HG03565 (cell line): ENCODE measurements around the gene SH3GLB1.

Source experiments
- ATAC-seq: cut with Tn5 transposase; IDR thresholded peaks from one replicate; pipeline ENCODE4 v1.9.1; 2021; ENCODE audit warnings: mild to moderate bottlenecking, moderate library complexity; ENCODE audit not compliant: unreplicated experiment

The SH3GLB1 gene

DNA sequence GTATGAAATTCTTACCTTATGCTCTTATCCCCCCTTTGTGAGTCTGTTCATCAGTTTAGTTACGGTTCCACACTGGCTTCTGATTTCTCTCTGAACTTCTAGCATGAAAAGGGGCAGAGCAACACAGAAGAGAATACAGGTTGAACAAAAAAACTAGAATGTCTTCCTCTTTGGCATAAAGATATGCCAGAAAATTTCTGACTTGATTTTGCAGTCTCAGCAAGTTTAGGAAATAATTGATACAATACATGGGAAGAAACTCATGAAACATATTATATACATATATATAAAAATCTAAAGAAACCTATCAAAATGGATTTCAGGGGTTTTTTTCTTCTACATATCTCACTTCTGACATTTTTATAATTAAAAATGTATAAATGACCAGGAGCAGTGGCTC lies 27.0 kb downstream of the SH3GLB1 start:
- ATAC-seq, result no peak

DNA sequence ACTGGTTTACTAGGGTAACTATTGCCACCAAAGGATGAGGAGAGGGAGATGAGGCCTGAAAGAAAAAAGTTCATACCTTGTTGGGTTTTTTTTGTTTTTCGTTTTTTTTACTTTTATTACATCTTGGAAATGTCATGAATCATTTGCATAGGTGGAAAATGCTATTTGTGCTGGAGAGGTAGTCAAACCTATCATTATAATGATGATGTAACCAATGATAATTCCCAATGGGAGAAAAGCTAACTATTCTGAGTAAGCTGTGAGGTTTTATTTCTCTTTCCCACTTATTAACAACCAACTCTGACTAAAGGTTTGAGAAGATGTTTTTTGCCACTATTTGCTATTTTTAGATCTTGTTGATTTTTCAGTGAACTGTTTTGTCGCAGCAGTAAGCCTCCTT lies 29.0 kb downstream of the SH3GLB1 start:
- no peak for ATAC-seq

DNA sequence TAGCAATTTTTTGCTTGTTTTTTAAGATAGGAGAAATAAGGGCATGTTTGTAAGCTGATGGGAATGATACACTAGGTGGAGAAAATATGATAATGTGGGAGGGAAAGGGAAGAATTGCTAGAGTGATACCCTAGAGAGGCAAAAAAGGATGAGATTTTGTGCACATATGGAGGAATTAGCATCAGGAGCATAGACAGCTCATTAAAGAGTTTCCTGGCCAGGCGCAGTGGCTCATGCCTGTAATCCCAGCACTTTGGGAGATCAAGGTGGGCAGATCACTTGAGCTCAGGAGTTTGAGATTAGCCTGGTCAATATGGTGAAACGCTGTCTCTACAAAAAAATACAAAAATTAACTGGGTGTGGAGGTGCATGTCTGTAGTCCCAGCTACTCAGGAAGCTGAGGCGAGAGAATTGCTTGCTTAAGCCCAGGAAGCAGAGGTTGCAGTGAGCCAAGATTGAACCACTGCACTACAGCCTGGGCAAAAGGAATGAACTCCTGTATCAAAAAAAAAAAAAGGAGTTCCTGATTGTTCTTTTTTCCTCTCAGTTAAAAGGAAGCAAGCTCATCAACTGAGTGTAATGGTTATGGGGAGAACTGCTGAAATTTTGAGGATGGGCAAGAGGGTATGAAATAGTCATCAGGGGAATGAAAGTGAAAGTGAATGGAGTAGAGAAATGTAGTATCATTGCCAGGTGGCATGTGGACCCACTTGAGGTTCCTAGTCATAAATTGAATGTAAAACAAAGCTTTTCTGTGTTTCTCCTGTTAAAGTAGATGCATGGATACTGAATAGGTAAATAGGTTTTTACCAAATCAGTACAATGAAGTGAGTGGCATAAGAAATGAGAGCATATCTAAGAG lies 35.5 kb downstream of the SH3GLB1 start:
- peak; percentile 71 for ATAC-seq

DNA sequence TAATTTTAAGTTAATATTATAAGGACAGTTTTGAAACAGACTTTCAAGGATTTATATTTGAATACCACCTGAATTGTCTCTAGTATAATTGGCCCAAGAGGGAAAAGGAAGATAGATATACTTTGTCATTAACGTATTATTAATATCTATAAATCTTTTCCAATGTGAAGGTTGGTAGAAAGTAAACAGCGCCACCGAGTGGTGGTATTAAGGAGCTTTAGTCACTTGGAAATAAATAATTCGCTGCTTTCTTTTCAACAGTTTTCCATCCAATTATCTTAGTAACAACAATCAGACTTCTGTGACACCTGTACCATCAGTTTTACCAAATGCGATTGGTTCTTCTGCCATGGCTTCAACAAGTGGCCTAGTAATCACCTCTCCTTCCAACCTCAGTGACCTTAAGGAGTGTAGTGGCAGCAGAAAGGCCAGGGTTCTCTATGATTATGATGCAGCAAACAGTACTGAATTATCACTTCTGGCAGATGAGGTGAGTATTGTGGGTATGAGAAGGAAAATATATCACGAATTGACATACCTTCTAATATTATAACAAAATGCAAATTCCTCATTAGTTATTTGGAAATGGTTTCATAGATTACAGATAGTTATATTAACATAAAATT lies 37.7 kb downstream of the SH3GLB1 start:
- ATAC-seq, result no peak

DNA sequence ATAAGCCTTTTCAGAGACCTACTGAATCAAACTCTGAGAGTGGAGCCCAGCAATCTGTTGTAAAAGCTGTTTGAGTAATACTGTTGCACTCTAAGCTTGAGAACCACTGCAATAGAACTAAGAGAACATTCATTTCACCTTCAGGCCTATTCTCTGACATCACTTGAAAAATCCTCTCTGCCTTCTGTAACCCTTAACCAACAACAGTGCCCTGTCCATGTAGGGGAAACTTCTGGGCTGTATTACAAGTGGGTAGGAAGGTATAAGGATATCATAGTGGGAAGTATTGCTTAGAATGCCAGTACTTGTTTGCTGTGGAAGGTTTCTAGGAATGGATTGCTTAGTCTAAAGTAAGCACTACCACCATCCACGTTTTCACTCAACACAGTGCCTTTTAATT lies 42.9 kb downstream of the SH3GLB1 start:
- no peak for ATAC-seq

DNA sequence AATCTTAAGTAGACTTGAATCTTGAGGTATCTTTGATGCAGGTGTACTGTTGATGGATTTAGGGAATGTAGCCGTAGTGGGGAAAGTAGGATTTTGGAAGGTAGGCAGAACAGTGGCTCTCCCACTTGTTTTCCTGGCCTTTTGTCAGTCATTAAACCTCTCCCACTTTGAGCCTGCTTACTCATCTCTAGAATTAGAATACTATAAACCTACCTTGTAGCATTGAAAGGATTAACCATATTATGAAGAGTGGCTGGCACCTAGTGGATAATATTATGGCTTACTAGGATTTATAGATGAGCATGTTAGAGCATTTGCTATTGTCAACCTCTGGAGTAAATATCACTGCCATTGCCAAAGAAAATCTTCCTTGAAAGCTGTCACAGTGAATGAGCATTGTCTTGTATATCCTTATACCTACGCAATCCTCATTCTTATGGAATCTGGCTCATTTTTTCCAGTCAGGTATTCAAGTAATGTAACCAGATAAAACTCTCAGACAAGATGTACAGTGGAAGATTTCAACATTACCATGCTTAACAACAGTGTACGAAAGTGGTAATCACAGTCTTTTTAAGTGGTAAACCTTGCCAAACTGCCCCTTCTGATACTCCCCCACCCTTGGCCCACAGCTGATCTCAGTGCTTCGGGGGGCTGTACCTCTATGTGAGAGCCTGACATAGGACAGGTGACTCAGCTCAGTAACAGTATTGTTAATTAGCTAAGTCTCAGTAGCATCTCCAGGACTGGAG lies 44.4 kb downstream of the SH3GLB1 start:
- no peak for ATAC-seq

DNA sequence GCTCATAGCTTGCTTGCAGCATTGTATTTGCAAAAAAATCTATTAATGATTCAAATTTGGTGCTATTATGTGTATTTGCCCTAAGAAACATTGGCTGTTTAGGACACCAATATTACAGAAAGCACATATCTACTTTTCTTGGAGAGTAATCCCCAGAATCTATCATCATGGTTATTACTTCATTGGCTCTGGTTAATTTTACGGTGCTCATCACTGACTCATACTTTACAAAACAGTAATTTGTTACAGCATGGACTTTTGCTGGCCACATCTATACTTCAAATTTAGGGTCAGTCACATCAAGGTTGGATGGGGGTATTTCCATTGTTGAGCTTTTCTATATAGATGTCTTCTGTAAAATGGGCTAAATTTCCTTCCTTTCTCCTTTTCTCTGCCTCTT lies 45.7 kb downstream of the SH3GLB1 start:
- ATAC-seq, result no peak

DNA sequence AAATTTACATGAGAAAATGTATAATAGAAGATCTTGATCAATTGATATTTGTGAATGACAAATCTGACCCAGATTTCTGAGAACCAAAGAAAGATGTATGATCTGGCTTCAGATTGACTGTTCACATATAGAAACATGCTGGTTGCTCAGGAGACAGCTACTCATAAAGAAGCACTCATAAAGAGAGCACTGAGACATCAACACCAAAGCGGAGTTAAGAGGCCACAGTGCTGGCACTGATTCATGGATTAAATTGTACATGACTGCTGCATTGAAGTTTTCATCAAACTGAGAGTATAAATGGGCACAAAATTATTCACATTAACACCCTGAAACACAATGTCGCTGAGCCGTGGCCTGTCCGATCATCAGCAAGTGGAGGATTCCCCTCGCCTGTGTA lies 46.2 kb downstream of the SH3GLB1 start:
- no peak for ATAC-seq

DNA sequence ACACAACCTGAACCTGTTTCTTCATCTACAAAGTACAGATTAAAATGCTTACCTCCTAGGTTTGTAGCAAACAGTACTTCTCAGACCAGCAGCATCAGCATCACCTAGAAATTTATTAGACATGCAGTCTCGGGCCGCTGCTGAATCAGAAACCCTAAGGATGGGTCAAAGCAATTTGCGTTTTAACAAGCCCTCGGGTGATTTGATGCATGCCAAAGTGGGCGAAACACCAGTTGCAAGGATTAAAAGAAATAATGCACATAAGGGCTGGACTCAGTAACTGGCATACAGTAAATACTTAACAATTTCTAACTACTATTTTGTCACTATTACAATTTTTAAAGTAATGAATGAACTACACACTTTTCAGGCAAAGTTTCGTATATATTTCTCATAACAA lies 47.5 kb downstream of the SH3GLB1 start:
- no peak for ATAC-seq

DNA sequence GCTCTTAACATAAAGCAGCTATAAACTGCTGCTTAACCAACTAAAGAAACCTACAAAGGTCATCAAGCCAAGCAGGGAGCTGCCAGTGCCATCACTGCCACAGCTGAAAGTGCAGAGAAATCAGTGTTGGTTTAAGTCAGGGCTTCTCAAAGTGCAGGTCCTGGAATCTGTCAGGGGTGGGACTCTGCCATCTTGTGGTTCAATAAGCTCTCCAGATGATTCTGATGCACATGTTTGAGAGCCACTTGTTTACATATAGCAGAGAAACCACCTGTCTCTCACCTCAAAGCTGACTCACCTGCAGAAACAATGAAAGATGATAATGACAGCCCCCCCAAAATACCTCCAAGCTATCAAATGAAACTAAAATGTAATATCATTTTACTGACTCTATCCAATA lies 49.3 kb downstream of the SH3GLB1 start:
- ATAC-seq, result no peak

DNA sequence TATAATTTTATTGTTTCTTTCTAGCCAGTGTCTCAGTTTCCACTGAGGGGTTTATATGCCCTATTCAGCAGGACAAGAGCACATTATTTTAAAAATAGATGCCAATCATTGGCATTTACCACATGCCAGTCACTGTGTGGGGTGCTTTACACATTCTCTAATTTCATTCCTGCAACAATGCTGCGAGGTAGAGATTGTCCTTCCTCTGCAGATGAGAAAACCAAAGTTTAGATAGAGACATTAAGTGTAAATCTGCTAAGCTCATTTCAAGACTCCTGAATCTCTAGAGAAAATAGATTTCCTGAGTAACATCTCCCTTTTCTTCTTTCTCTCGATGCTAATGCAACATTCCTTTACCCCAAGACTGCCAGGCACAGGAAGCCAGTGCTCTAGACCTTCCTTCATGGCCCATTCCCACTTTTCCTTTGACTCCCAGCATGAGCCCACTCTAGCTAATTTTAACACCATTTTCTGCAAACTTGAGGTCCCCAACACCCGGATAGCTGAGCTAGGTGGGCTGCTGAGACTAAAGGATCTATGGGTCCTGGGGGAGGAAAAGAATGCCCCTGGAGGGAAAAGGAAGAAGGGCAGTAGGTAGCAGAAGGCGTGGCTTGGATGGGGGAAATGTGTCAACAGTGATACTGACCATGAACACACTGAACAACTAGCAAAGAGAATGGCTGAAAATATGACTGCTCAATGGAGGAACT lies 50.0 kb downstream of the SH3GLB1 start:
- no peak for ATAC-seq

DNA sequence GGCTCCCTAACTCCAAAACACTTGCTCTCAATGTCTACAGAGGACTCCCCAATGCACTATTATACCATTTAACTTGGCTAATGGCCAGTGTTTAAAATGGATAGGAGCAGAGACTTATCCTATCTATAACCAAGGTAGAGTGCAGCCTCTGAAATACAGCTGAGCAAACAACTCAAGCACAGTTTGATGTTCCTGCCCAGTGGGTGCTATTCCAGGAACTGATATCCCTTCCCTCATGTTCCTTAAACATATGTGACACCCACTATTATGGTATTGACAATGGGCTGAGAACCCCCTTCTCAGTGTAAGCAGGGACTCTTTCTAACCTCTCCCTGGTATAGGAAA lies 51.7 kb downstream of the SH3GLB1 start:
- no peak for ATAC-seq

DNA sequence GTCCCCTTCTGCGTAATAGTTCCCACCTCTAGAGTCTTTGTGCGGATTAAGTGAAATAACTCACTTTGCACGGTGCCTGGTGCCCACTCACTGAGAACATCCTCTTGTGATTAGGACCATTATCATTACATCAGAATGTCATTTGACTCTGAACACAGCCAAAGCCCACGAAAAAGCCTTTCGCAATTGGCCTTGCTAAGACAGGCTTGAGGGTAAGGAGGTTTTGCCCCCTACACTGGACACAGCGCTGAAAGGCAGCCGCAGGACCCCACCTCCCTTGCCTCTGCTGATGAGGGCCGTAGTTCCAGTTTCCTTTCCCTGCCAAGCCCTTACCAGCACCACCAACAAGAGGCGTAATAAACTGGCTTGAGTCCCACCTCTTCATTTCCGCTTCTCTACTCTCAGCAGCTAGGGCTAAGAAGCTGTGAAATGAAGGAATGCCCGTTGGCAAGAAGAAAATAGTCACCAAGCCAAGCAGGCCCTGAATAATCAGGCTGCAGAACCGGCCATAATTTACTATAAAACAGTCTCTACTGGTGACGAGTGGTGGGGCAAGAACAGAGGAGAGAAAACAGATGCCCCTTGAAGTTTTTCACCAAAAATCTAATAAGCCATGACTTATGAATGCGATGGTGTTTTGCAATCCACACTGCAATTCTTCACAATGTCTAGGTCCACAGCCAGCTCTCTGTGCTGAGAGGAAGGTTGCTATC lies 53.1 kb downstream of the SH3GLB1 start:
- ATAC-seq, result no peak

DNA sequence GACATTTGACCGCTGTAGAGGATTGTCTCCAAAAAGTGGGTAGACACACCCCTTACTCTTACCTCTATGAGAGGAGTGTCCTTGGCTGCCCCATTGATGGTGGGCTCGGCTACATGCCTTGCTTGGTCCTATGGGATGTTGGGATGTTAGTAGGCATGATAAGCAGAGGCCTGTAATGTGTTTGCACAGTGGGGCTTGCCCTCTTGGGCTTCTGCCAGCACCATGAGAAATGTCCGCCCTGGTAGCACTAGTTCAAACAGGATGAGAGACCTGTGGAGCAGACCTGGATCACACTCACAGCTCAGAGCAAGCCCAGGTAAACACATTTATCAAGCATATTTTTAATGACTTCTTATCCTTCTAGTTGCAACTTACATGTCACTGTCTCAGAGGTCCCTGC lies 54.2 kb downstream of the SH3GLB1 start:
- ATAC-seq, result no peak

DNA sequence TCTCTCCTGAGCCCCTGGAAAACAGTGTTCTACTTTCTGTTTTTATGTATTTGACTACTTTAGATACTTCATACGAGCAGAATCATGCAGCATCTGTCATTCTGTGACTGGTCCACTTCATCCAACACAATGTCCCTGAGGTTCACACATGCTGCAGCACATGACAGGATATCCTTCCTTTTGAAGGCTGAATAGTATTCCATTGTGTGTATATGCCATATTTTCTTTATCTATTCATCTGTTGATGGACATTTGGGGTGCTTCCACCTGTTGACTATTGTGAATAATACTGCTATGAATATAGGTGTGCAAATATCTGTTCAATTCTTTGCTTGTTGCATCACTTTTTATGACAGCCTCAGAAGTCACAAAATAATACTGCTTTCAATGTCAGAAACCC lies 55.8 kb downstream of the SH3GLB1 start:
- no peak for ATAC-seq

DNA sequence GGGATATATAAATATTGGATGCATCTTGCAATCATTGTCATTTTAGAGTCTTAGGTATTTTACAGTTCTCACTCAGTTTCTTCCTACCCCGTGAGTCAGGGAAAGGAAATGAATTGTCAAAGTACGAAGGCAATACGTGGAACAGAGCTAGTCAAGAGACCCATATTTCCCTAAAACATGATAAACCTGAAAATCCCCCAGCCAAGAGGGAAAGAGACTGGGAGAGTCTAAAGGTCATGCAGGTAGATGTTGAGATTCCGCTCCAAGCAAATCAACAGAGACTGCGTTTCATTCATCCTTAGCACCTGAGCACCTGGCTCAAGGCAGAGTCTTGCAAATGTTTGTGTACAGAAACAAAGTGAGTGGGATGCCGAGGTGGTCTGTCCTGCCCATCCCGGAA lies 58.0 kb downstream of the SH3GLB1 start:
- no peak for ATAC-seq

DNA sequence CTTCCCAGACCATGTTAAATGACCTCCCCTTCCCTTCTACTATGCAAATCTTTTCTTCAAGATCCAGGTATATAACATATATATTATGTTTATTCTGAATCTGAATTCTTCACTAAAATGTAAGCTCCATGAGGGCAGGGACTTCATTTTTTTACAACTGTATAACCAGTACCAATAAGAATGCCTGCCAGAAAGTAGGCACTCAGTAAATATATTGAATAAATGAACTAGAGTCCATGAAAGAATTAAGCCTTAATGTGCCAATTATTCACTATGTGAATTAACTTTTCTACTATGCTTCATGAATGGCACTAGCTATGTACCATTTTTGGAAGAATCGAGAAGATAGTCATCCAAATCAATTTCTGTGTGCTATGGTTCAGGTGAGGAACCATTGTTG lies 60.1 kb downstream of the SH3GLB1 start:
- ATAC-seq, result no peak

DNA sequence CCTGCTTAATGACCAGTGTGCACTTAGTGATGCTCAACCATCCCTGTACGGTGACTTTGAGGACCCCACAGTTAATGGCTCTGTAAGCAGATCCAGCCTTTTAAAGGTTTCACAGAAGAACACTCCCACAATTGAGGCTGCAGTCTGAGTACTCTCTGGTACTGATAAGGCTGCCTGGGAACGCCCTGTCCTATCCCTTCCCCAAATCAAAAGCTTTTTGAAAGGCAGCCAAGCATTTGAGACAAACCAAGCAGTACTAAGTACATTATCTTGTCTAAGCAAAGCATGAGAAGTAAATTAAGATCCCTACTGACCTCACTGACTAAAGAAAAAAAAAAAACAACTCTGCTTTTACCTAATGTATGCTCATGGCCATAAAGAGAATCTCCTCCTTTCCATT lies 60.7 kb downstream of the SH3GLB1 start:
- no peak for ATAC-seq

DNA sequence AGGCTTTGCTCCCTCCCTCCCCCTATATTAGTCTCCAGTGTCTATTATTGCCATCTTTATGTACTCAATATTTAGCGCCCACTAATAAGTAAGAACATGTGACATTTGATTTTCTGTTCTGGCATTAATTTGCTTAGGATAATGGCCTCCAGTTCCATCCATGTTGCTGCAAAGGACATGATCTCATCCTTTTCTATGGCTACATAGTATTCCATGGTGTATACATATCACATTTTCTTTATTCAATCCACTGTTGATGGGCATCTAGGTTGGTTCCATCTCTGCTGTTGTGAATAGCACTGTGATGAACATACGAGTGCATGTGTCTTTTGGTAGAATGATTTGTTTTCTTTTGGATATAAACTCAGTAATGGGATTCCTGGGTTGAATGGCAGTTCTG lies 61.3 kb downstream of the SH3GLB1 start:
- ATAC-seq, result no peak

DNA sequence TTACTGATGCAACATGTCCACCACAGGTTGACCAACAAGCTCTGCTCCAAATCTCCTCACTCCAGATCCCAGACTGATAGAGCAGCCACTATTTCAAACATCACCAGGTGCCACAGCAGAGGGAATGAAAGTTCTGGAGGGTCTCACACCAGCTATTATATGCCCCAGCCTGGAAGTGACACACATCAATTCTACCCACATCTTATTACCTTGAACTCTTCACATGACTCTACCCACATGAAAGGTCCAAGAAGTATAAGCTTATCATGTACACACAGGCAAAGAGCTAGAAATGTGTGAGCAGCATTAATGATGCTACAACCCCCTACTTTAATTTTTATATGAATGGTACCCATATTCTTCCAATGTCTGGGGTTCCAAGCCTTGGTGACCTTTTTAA lies 64.2 kb downstream of the SH3GLB1 start:
- no peak for ATAC-seq

DNA sequence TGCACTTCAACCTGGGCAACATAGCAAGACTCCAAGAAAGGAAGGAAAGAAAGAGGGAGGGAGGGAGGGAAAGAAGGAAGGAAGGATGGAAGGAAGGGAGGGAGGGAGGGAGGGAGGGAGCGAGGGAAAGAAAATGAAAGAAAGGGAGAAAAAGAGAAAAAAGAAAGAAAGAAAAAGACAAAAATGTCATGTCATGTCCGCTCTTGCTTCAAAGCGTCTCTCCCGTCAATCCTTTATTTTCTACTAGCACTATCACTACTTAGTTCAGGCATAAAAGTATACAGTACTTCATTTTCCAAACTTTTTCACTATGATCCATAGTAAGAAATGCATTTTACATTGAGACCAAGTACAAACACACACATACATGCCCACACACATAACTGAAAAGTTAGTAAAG lies 64.7 kb downstream of the SH3GLB1 start:
- no peak for ATAC-seq
